Stimulated activated CD8-positive, alpha-beta memory T cell treated with anti-CD3 and anti-CD28 coated beads, Interleukin-15, amount 100 ng/mL, for 48 hours (primary cell): Measurements from ENCODE around the gene SGK1.

Experiments used
- DNase-seq, 2 donors: peaks; one replicate each; pipeline ENCODE4 v3.0.0-alpha.2; 2020; ENCODE audit warnings: low read depth in 2 of 2

The SGK1 gene

GRCh38 chr6:134123666-134124208 is 194.2 kb downstream of the SGK1 start:
- no peak for DNase-seq

GRCh38 chr6:134122775-134123174 is 195.1 kb downstream of the SGK1 start:
- no peak for DNase-seq

GRCh38 chr6:134119486-134119885 is 198.4 kb downstream of the SGK1 start:
- no peak for DNase-seq
